Effector CD4-positive, alpha-beta T cell (primary cell): ENCODE results near the gene UROD.
"Not testable (repeated sequence)": the region's sequence is repeated elsewhere in the genome, so short reads cannot be mapped to it uniquely, and the experiment has no call there.

ENCODE experiments used
- DNase-seq: peaks from one replicate; pipeline ENCODE4 v3.0.0-alpha.2; 2020

The UROD gene

DNA sequence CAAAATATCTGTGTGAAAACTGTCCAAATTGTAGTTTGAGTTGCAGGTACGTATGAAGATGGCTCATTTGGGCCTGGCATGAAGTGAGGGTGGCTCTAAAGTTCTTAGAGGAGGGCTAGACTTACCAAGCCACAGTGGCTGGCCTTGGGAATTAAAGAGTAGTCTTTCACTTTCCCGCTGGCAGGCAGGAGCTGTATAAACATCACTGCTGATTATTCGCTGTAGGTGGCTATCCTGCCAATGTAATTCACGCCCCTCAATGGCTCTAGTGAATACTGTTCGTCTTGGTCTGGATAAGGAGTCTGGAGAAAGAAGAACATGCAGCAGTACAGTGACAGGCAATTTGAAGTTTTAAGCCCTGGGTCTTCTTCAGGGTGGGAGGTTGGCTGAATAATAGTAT lies 31.0 kb downstream of the UROD start:
- no peak for DNase-seq

DNA sequence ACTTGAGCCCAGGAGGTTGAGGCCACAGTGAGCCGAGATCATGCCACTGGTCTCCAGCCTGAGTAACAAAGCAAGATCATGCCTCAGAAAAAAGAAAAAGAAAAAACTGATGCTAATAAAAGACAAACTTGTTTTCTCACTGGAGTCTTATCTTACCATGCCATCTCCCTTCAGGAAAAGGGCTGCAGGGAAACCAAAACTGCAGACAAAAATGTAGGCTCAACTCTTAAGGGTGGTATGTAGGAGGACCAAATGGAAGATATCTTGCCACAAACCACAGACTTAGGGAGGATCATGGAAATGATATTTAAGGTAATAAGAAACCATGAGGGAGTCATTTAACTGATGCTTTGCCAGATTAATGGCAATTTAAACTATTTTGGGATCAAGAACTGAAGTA lies 32.9 kb downstream of the UROD start:
- DNase-seq = no peak

DNA sequence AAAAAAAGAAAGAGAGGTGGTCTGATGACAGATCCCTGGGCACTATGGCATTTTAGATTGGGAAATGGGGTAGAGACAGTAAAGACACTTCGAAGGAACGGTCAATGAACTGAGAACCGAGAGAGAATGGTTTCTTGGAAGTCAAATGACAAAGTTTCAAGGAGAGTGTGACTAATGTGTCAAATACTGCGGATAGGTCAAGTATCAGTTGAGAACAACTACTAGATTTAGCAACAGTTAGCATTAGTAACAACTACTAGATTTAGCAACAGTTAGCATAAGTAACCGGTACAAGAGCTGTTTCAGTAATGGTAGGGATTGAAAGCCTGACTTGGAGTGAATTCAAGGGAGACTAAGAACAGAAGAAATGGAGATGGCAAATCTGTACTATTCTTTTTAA lies 35.0 kb downstream of the UROD start:
- DNase-seq = no peak

DNA sequence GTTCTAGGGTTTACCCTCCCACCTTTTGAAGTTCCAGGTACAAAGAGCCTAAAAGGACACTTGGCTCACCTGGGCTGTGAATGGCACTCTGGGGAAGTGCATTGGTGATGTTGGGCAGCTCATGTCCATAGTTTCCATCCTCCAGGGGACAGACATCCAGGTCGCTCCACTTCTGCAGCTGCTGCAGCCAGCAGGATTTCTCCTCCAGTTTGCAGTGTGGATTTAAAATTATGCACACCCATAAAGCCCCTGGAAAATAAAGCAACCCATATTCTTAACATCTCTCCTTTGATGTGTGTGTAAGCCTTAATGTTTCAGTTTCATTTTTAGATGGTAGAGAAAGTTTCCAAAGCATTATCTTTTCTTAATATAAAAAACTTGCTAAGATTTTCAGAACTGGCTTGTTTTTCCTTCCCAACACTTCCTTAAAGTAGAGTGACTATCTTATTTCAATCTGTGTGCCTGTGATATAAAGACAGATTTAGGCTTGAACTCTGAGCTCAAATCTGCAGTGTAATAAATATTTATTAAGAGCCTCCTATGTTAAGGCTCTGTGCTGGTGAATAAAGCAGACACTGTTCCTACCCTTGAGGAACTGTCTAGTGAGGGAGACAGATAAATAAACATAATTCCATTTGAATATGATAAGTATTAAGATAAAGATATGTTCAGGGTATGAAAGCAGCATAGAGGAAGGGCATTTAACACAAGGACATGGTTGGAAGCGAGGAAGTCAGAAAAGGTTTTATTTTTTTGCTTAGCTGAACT lies 39.1 kb downstream of the UROD start:
- peak; percentile 3 for DNase-seq

DNA sequence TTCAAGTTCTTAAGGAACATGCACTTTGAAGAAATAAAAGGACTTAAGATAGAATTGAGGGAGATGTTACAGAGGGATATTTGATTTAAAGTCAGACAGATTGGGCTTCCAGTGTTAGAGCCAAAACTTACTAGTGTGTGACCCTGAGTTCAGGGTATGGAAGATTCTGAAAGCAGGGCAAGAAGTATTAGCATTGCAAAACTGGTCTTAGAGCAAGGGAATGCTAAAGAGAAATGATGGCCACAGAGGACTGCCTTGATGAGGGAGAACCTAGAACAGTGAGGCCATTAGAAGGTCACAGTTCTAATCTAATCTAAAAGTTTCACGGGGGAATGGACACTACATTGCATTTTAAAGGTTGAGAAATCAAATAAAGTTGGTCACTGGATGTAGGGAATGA lies 45.5 kb downstream of the UROD start:
- DNase-seq = no peak

DNA sequence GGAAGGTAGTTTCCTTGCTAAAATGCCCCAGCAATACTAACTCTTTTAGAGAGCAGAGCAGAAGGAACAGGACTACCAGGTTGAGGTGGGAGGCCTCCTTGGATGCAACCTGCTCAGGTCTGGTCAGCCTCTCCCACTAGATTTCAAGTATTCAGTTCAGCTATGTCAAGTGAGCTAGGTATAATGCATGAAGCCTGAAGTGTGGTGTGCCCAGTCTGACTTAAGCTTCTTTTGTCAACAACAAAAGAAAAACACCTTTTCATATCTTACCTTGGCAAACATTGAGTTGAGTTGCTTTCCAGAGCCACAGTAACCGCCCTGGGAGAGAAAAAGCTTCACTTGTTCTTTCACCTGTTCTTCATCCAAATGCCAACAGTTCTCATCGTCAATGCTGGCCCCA lies 47.8 kb downstream of the UROD start:
- no peak for DNase-seq

DNA sequence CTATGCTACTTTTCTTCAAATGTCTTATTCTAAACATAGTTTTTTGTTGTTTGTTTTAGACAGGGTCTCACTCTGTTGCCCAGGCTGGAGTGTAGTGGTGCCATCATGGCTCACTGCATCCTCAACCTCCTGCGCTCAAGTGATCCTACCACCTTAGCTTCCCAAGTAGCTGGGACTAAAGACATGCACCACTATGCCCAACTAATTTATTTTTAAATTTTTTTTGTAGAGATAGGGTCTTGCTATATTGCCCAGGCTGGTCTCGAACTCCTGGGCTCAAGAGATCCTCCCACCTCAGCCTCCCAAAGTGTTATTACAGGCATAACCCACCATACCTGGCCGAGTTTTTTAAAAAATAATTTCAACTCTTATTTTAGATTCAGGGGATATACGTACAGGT lies 50.4 kb downstream of the UROD start:
- DNase-seq = not testable (repeated sequence)

DNA sequence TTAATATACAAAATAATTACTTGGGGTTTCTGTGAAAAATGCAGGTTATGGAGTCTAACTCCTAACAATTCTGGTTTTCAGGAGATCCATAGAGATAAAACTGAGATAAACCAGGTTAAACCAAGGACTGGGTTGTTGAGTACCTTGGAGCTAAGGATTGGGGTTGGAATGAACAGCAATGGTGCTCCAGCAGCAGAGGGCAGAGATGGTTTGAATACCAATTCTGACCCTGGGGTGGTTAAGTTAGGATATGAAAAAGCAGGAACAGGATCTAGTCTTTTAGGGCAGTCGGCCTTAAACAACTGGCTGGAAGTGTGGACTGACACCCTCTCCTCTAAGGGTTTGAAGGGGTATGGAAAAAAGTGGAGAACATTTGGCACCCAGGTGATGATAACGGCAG lies 53.0 kb downstream of the UROD start:
- no peak for DNase-seq
